ENCODE measurements around the gene CYB5R4. TPM values are rescaled to one million over a fixed set of nuclear protein-coding genes. Genes with fewer than 3 reads are reported as not detected.

Gene CYB5R4
- total RNA-seq, 1 experiment from 2014 or later, result 24.0 TPM

- CTCF ChIA-PET, result no interaction called here
- no peak overlapping the region for H3K4me2 ChIP-seq (ENCODE audit: low read length)
- H3K36me3 ChIP-seq (ENCODE audit: control insufficient read depth in 1 of 2, insufficient read depth in 2 of 2, low read length in 2 of 2), result 0 out of 4 replicates have a peak, but pooled peaks cover 0 to 3% of the 10 kb centered on the region in 2 experiments
- H3K27ac ChIP-seq (ENCODE audit: low read depth, low read length), result no peak overlapping the region
- H3K4me1 ChIP-seq (ENCODE audit: control insufficient read depth in 1 of 2, insufficient read depth in 2 of 2, low read length in 2 of 2), result no peaks in the 10 kb centered on the region
- BruUV-seq (replicated peaks), result no TSS peak
- TF ChIP-seq ZFX (IDR thresholded peaks at IDR 0.05) (no peak), YY1 (IDR thresholded peaks at IDR 0.05; ENCODE audit: extremely low read depth, insufficient replicate concordance, low read depth, low read length) (no peak), ZNF274 (IDR thresholded peaks at IDR 0.05; ENCODE audit: low read depth, low read length) (no peak), TCF7L2 (IDR thresholded peaks at IDR 0.05; ENCODE audit: borderline replicate concordance, extremely low read depth, insufficient read depth, insufficient read length) (no peak), SIN3A (IDR thresholded peaks at IDR 0.05; ENCODE audit: low read depth) (no peak), CEBPB (IDR thresholded peaks at IDR 0.05; ENCODE audit: low read depth) (no peak), EZH2phosphoT487 (IDR thresholded peaks at IDR 0.05; ENCODE audit: borderline replicate concordance) (no peak), POLR2AphosphoS5 (IDR thresholded peaks at IDR 0.05; ENCODE audit: low read depth, low read length) (no peak), ELF1 (IDR thresholded peaks at IDR 0.05; ENCODE audit: borderline replicate concordance, low read depth) (no peak), SP1 (IDR thresholded peaks at IDR 0.05; ENCODE audit: low read depth) (no peak), EZH2 (IDR thresholded peaks at IDR 0.05) (no peak), CTCF (IDR thresholded peaks at IDR 0.05 in 2 of 3, conservative IDR thresholded peaks at IDR 0.05 in 1 of 3; ENCODE audit: borderline replicate concordance in 1 of 3, insufficient read depth in 1 of 3, low read depth in 2 of 3, low read length in 2 of 3) (no peak), POLR2A (IDR thresholded peaks at IDR 0.05; ENCODE audit: borderline replicate concordance, extremely low read depth, insufficient read depth, insufficient read length) (no peak), SRF (IDR thresholded peaks at IDR 0.05; ENCODE audit: low read depth) (no peak), CBX3 (IDR thresholded peaks at IDR 0.05; ENCODE audit: low read depth) (no peak)
- TF ChIP-seq, protein P1, sequence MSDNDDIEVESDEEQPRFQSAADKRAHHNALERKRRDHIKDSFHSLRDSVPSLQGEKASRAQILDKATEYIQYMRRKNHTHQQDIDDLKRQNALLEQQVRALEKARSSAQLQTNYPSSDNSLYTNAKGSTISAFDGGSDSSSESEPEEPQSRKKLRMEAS (IDR thresholded peaks at IDR 0.05), result no peak
- TF ChIP-seq, protein P2, sequence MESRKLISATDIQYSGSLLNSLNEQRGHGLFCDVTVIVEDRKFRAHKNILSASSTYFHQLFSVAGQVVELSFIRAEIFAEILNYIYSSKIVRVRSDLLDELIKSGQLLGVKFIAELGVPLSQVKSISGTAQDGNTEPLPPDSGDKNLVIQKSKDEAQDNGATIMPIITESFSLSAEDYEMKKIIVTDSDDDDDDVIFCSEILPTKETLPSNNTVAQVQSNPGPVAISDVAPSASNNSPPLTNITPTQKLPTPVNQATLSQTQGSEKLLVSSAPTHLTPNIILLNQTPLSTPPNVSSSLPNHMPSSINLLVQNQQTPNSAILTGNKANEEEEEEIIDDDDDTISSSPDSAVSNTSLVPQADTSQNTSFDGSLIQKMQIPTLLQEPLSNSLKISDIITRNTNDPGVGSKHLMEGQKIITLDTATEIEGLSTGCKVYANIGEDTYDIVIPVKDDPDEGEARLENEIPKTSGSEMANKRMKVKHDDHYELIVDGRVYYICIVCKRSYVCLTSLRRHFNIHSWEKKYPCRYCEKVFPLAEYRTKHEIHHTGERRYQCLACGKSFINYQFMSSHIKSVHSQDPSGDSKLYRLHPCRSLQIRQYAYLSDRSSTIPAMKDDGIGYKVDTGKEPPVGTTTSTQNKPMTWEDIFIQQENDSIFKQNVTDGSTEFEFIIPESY (IDR thresholded peaks at IDR 0.05; ENCODE audit: extremely low read depth, insufficient replicate concordance, low read length), result no peak
- no peaks in the 10 kb centered on the region for H3K9me3 ChIP-seq (ENCODE audit: control insufficient read depth in 1 of 2, insufficient read depth in 1 of 2, low read depth in 1 of 2, low read length in 2 of 2)
- no peaks in the 10 kb centered on the region for H3K27me3 ChIP-seq (ENCODE audit: insufficient read depth, low read length)
- no peak overlapping the region for H3K9ac ChIP-seq (ENCODE audit: low read length)
- POLR2A ChIA-PET, result no interaction called here
- no peaks in the 10 kb centered on the region for H3K9me2 ChIP-seq (ENCODE audit: insufficient read depth)
- H2AFZ ChIP-seq (ENCODE audit: low read depth, low read length, poor library complexity, severe bottlenecking), result no peak overlapping the region
- H3K4me3 ChIP-seq (replicated peaks in 1 of 2; ENCODE audit: low read depth in 1 of 2, low read length in 2 of 2), result no peak overlapping the region
- RAD21 ChIA-PET (ENCODE audit: low non-redundant PET in 1 of 2, low total read pairs in 2 of 2, uncharacterized antibody in 2 of 2, unreplicated experiment in 2 of 2), result no interaction called here
- H3K79me2 ChIP-seq (ENCODE audit: insufficient read depth, low read length), result no peaks in the 10 kb centered on the region
- intact Hi-C loops (cut with micrococcal nuclease), result no loop called here
- no peaks in the 10 kb centered on the region for H4K20me1 ChIP-seq (ENCODE audit: insufficient read depth)
- ATAC-seq (no peak), DNase-seq (ENCODE audit: low read depth, low spot score) (no peak)
Measured at GRCh38 chr6:83958241-83958685, 98.8 kb downstream of the CYB5R4 start.

All from HCT116 (cell line).